COLO668 (cell line): ENCODE results near the gene ZSCAN10.
A peak's percentile ranks its signal among the peaks of the same experiment; 100 is the strongest.
"Not testable (repeated sequence)": the region's sequence is repeated elsewhere in the genome, so short reads cannot be mapped to it uniquely, and the experiment has no call there.

ENCODE experiments used
- DNase-seq: peaks from one replicate; lab custom pipeline; 2025; ENCODE audit not compliant: unreplicated experiment; lab: John Stamatoyannopoulos, UW

The ZSCAN10 gene

GRCh38 chr16:3098459-3099394, at the start of gene ZSCAN10:
TSS of gene ZSCAN10 (minus strand) at chr16:3099294. CDS start at chr16:3092937, 6,357 bp downstream.
- no peak for DNase-seq

GRCh38 chr16:3148256-3149192, 49.4 kb upstream of the ZSCAN10 start:
- no peak for DNase-seq

GRCh38 chr16:3147757-3148104, 48.6 kb upstream of the ZSCAN10 start:
- DNase-seq = no peak

GRCh38 chr16:3147046-3147756, 48.1 kb upstream of the ZSCAN10 start:
- no peak for DNase-seq

- DNase-seq = no peak
These were observed 46.6 kb upstream of the ZSCAN10 start for GRCh38 chr16:3145660-3146059.

- no peak for DNase-seq
These were observed 46.1 kb upstream of the ZSCAN10 start for GRCh38 chr16:3145151-3145550.

GRCh38 chr16:3144321-3144983, 45.4 kb upstream of the ZSCAN10 start:
- DNase-seq = peak; percentile 16

- DNase-seq = peak; percentile 41
These were observed 44.7 kb upstream of the ZSCAN10 start for GRCh38 chr16:3143598-3144320.

GRCh38 chr16:3143189-3143588, 44.1 kb upstream of the ZSCAN10 start:
- no peak for DNase-seq

- no peak for DNase-seq
These were observed 43.7 kb upstream of the ZSCAN10 start for GRCh38 chr16:3142770-3143169.

GRCh38 chr16:3142327-3142726, 43.2 kb upstream of the ZSCAN10 start:
- no peak for DNase-seq

GRCh38 chr16:3141781-3142311, 42.8 kb upstream of the ZSCAN10 start:
- no peak for DNase-seq

GRCh38 chr16:3140603-3141427, 41.7 kb upstream of the ZSCAN10 start:
- no peak for DNase-seq

- DNase-seq = not testable (repeated sequence)
These were observed 40.5 kb upstream of the ZSCAN10 start for GRCh38 chr16:3139561-3139960.

GRCh38 chr16:3138823-3139426, 39.8 kb upstream of the ZSCAN10 start:
- no peak for DNase-seq

GRCh38 chr16:3138342-3138741, 39.2 kb upstream of the ZSCAN10 start:
- no peak for DNase-seq

- DNase-seq = no peak
These were observed 38.2 kb upstream of the ZSCAN10 start for GRCh38 chr16:3137267-3137666.

- DNase-seq = no peak
These were observed 36.1 kb upstream of the ZSCAN10 start for GRCh38 chr16:3135126-3135715.
